MCF 10A (cell line): ENCODE results near the gene C20orf204. TPM values are rescaled to one million over a fixed set of nuclear protein-coding genes. Genes with fewer than 3 reads are reported as not detected.

Experiments used
- BruUV-seq: library from RNA; stranded (reverse); fragments of 400-500 nt; replicated peaks from 2 replicates; lab custom pipeline; 2021; lab: Mats Ljungman, UMichigan
- CTCF ChIA-PET: fragments of 300-600 bp; sonication (Branson Sonifier 250); formaldehyde crosslinking; extraction: SDS; loops from one replicate; lab custom pipeline; 2021; ENCODE audit warnings: antibody characterized with exemption, inconsistent platforms; lab: Yijun Ruan, JAX
- POLR2A ChIA-PET: fragments of 300-600, 350-650 bp; sonication (Branson Sonifier 250); formaldehyde crosslinking; extraction: SDS; loops from one replicate; lab custom pipeline; 2020; ENCODE audit warnings: antibody characterized with exemption, inconsistent platforms; lab: Yijun Ruan, JAX
- DNase-seq: peaks from one replicate; pipeline ENCODE4 v3.0.0-alpha.2; 2018; ENCODE audit not compliant: unreplicated experiment
- H3K27ac Mint-ChIP-seq: one replicate; pipeline ENCODE4 v1.8.0; 2022; ENCODE audit warnings: mild to moderate bottlenecking, low read depth, mixed read lengths; ENCODE audit not compliant: unreplicated experiment
- H3K27me3 Mint-ChIP-seq: one replicate; pipeline ENCODE4 v1.8.0; 2022; ENCODE audit warnings: mixed read lengths; ENCODE audit not compliant: insufficient read depth, unreplicated experiment
- H3K36me3 Mint-ChIP-seq: one replicate; pipeline ENCODE4 v1.8.0; 2022; ENCODE audit warnings: mild to moderate bottlenecking, moderate library complexity, mixed read lengths; ENCODE audit not compliant: insufficient read depth, unreplicated experiment
- H3K4me1 Mint-ChIP-seq: one replicate; pipeline ENCODE4 v1.8.0; 2022; ENCODE audit warnings: mixed read lengths; ENCODE audit not compliant: insufficient read depth, unreplicated experiment
- H3K4me3 Mint-ChIP-seq: one replicate; pipeline ENCODE4 v1.8.0; 2022; ENCODE audit warnings: mild to moderate bottlenecking, moderate library complexity, mixed read lengths; ENCODE audit not compliant: unreplicated experiment
- H3K9me3 Mint-ChIP-seq: one replicate; pipeline ENCODE4 v1.8.0; 2022; ENCODE audit warnings: mixed read lengths; ENCODE audit not compliant: unreplicated experiment
- CTCF ChIP-seq: fragments of 200-600 bp; IDR thresholded peaks from one replicate; pipeline ENCODE4 v1.8.0; 2022; ENCODE audit warnings: antibody characterized with exemption, mild to moderate bottlenecking; ENCODE audit not compliant: unreplicated experiment
- intact Hi-C: fragments of 100-400 bp; cut with micrococcal nuclease; formaldehyde crosslinking; loops from 2 replicates; pipeline ENCODE4 v1.14.1; 2022
- total RNA-seq: library from RNA; stranded (reverse); gene quantifications from 2 replicates; pipeline ENCODE4 v1.2.3, GENCODE V29; 2022

Gene C20orf204
- total RNA-seq, 1 experiment from 2014 or later: 1.1 TPM

DNA sequence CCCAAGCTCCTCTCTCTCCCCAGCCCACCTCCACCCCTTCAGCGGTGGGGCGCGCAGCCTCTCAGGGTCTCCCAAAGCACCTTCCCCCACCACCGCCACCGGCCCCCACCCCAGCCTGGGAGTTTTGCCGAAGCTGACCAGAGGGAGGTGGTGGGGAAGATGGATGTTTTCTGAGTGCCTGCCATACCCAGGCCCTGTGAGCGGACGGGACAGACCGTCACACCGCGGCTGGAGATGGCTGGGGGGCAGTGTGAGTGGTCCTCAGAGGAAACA lies 5.7 kb downstream of the C20orf204 start:
- intact Hi-C loops: no loop called here
- Mint-ChIP-seq H3K4me3 (no peak overlapping the region), H3K9me3 (no peaks in the 10 kb centered on the region), H3K27ac (no peak overlapping the region), H3K27me3 (no peaks in the 10 kb centered on the region), H3K36me3 (peaks cover 7% of the 10 kb centered on the region), H3K4me1 (peaks cover 27% of the 10 kb centered on the region)
- no TSS peak for BruUV-seq
- no peak for TF ChIP-seq CTCF
- POLR2A ChIA-PET: interaction anchor here (0.7 to 3.8 kb wide), 3 partner anchors 10 to 86 kb away, joined by 3 to 26 read pairs (median 5); partner anchors contain the start of genes PRPF6, SAMD10 and UCKL1
- DNase-seq: no peak
- CTCF ChIA-PET: interaction anchor here (4.0 to 10.8 kb wide), 3 partner anchors 15 to 78 kb away, joined by 37 to 284 read pairs (median 49); partner anchors contain the start of gene TCEA2

DNA sequence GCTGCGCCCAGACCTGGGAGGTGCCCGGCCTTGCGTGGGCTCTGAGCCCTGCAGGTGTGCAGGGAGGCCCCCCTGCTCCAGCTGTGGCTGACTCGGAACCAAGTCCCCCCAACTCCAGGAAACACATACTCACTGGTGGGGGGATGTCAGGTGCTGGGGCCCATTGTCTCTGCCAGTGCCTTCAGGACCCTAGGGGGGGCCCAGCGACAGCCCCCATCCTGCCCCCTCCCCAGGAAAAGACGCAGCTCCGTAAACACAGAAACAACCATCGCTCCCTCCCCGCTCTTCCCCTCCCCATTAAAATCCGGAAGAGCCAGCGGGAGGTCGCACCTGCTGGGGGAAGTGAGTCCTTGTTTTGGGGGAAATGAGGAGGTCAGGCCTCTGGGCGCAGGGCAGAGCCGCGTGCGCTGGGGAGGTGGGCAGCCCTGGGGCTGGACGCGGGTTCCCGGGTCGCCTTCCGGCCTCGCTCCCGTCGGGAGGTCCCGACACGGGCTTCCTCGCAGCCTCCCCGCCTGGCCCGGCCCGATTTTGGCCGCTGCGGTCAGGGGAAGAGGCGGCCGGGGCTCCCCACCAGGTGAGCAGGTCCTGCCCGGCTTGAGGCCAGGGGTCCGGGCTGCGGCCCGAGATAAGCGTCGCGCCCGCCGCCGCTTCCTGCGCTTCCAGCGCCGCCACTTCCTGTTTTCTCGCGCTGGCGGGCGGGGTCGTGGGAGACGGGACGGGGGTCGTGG lies 6.2 kb downstream of the C20orf204 start:
- Mint-ChIP-seq H3K4me3 (no peak overlapping the region), H3K27me3 (no peaks in the 10 kb centered on the region), H3K27ac (no peak overlapping the region), H3K36me3 (peaks cover 7% of the 10 kb centered on the region), H3K4me1 (peaks cover 27% of the 10 kb centered on the region), H3K9me3 (no peaks in the 10 kb centered on the region)
- TF ChIP-seq CTCF: no peak
- intact Hi-C loops: no loop called here
- no peak for DNase-seq
- BruUV-seq: no TSS peak
- POLR2A ChIA-PET: no interaction called here
- CTCF ChIA-PET: interaction anchor here (4.4 to 10.8 kb wide), 2 partner anchors 14 to 28 kb away, joined by 37 to 284 read pairs; partner anchors contain the start of gene TCEA2

- no TSS peak for BruUV-seq
- Mint-ChIP-seq H3K27ac (no peak overlapping the region), H3K9me3 (no peaks in the 10 kb centered on the region), H3K4me3 (no peak overlapping the region), H3K36me3 (peaks cover 7% of the 10 kb centered on the region), H3K27me3 (no peaks in the 10 kb centered on the region), H3K4me1 (peaks cover 27% of the 10 kb centered on the region)
- no peak for TF ChIP-seq CTCF
- intact Hi-C loops: no loop called here
- CTCF ChIA-PET: interaction anchor here (0.7 to 10.8 kb wide), 3 partner anchors 13 to 76 kb away, joined by 5 to 284 read pairs (median 5); partner anchors contain the start of genes PRPF6 and TCEA2
- DNase-seq: no peak
- POLR2A ChIA-PET: interaction anchor here (0.5 to 2.0 kb wide), 6 partner anchors 36 to 419 kb away, joined by 3 to 5 read pairs (median 4); partner anchors contain the start of genes GMEB2, OPRL1, RGS19 and TPD52L2
These were observed 7.8 kb downstream of the C20orf204 start for GRCh38 chr20:64043768-64044167.

DNA sequence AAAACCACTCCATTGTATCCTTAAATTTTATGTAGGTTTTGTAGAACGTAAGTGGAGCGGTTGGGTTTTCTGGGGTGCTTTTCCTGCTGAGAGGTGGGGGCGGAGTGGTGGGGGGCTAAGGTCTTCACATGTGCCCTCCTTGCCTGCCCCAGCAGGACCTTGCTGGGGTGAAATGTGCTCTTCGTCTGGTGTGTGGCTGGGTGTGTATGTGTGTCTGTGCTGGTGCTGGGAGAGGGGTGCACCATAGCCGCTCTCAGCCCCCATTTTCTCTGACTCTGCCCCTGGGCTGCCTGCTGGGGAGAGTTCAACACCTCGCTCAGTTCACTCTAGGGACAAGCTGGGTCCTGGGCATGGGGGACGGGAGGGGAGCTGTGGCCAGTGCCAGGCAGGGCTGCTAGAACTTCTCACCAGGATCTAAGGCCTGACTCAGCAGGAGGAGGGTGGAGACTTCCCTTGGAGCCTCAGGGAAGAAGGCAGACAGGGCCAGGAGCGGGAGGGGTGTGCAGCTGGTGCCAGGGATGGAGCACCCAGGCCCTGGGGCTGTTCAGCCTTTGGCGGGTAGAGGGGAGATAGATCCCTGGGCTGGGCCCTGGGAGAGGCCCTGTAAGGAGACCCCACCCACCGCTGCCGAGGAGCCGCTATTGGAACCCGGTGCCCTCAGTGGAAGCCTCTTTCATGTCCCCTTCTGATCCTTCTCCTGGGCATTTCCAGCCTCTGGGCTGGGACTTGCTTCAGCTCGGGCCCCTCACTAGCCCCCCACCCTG lies 8.7 kb downstream of the C20orf204 start:
- peak; percentile 76 for DNase-seq
- no peak overlapping the region for H3K27ac Mint-ChIP-seq

More for the DNA sequence above, 8.7 kb downstream of the C20orf204 start:
- TF ChIP-seq CTCF: no peak
- intact Hi-C loops: no loop called here
- peaks cover 7% of the 10 kb centered on the region for H3K36me3 Mint-ChIP-seq
- POLR2A ChIA-PET: interaction anchor here (0.6 to 2.0 kb wide), 14 partner anchors 9 to 417 kb away, joined by 3 to 13 read pairs (median 4); partner anchors contain the start of genes GMEB2, OPRL1, PRPF6 and RGS19
- peak overlapping the region; percentile 13 for H3K4me3 Mint-ChIP-seq
- no TSS peak for BruUV-seq
- no peaks in the 10 kb centered on the region for H3K27me3 Mint-ChIP-seq
- CTCF ChIA-PET: interaction anchor here (0.6 to 10.8 kb wide), 7 partner anchors 9 to 88 kb away, joined by 3 to 284 read pairs (median 4); partner anchors contain the start of genes C20orf204, PRPF6 and TCEA2
- peaks cover 27% of the 10 kb centered on the region for H3K4me1 Mint-ChIP-seq
- H3K9me3 Mint-ChIP-seq: no peaks in the 10 kb centered on the region
